Stimulated activated CD4-positive, alpha-beta T cell treated with anti-CD3 and anti-CD28 coated beads, Interleukin-2, amount 100 ng/mL, for 48 hours (primary cell): Measurements from ENCODE around the gene LRTM2.
"Not testable (repeated sequence)": the region's sequence is repeated elsewhere in the genome, so short reads cannot be mapped to it uniquely, and the experiment has no call there.

Source experiments
- DNase-seq, 2 donors: peaks; one replicate each; pipeline ENCODE4 v3.0.0-alpha.2; 2020

Gene LRTM2

GRCh38 chr12:1812650-1813302 is 7.6 kb upstream of the LRTM2 start:
- DNase-seq, result no peak

DNA sequence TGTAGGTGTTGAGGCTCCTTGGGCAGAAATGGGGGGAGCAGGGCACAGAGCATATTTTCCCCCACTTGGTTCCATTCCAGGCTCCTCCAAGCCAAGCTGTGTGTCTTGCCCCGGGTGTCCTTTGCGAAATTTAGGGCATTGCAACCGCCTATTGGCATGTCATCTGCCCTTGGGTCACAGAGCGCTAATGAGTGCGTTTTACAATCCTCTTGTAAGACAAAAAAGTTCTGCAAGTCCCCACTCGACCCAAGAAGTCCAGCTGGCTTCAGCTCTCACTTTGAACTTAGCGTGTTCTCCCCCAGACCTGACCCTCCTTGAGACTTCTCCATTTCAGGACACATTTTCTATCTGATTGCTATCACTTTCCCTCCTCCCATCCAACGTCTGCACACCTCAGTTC is 6.1 kb upstream of the LRTM2 start:
- no peak for DNase-seq

GRCh38 chr12:1815108-1815507 is 5.3 kb upstream of the LRTM2 start:
- no peak for DNase-seq

DNA sequence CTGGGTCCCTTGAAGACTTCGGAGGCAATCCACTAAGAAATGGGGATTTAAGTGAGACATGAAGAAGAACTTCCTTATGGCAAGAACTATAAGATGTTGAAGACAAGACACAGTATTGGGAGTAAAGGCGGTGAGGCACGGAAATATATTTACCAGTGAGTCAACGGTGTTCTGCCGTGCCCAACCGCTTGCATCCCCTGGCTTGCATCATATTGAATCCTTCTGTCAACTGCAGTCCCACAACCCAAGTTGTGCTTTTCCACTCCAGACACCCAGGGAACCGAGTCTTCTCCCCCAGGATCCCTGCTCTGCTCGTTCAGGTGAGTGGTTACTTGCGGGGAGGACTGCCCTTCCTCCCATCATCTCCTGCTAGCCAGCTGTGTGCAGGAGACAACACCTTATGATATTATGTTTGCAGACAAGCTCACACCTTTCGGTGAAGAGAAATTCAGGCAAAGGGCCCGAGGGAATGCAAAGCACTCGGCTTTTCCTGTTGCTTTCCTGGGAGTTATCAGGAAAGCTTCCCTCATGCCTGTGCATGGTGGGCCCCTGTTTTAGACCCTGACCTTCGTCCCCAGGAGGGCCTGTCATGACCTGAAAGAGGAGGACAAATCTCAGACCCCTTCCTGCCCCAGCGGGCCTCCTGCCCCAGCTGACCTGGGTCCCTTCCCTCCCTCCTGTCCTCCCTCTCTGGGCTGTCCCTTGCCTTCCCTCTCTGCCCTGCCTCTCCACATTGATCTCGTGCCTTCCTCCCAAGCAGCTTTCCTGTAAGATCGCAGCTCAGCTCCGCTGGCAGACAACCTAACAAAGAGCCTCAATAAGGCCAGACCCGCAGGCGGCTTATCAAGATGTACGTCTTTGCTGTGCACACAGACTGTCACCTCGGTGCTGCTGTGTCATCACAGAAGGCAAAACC is 4.3 kb upstream of the LRTM2 start:
- no peak for DNase-seq

GRCh38 chr12:1816730-1817348 is 3.5 kb upstream of the LRTM2 start:
- DNase-seq, result no peak

DNA sequence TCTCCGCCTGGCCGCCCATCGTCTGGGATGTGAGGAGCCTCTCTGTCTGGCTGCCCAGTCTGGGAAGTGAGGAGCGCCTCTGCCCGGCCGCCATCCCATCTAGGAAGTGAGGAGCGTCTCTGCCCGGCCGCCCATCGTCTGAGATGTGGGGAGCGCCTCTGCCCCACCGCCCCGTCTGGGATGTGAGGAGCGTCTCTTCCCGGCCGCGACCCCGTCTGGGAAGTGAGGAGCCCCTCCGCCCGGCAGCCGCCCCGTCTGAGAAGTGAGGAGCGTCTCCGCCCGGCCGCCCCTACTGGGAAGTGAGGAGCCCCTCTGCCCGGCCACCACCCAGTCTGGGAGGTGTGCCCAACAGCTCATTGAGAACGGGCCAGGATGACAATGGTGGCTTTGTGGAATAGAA is 2.4 kb upstream of the LRTM2 start:
- not testable (repeated sequence) for DNase-seq

- no peak for DNase-seq
These were observed 1.3 kb upstream of the LRTM2 start for GRCh38 chr12:1819050-1819449.

DNA sequence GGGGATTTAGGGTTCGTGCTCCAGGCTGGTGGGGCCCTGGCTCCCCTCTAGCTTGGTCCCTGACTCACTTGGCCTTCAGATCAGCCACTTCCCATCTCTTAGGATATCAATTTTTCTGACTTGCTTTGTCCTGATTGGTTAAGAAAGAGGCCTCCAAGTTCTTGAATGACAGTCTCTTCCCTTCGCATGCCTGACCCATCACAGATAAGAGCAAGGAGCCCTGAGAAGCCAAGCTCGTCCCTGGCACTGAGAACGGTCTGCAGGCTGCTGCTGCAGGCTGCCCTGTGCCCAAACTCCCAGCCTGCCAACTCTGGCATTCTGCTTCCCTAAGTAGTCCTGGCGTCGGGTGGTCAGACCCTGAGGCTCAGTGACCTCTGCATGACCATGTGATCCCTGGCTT is 794 bp upstream of the LRTM2 start:
- no peak for DNase-seq

- DNase-seq, result no peak
These were observed 529 bp downstream of the LRTM2 start for GRCh38 chr12:1820896-1821291.

GRCh38 chr12:1821805-1822204 is 1.4 kb downstream of the LRTM2 start:
- no peak for DNase-seq

- no peak for DNase-seq
These were observed 2.3 kb downstream of the LRTM2 start for GRCh38 chr12:1822699-1823098.

DNA sequence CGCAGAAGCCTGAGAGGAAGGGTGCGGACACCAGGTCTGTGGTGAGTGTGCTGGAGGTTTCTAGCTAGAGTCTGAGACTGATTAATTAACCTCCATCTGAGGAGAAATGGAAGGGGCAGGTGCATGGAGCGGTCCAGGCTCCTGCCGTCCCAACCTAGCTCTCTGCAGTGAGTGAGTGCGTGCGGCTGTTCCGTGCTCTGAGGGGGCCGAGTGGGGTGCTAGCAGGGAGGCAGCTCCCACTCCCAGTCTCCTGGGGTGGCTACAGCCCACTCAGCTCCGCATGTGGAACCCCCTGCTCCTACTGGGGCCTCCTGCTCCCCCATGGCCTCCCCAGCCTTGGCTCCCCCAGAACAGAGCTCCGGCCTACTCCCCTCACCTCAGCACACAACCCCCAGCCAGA is 2.9 kb downstream of the LRTM2 start:
- no peak for DNase-seq

DNA sequence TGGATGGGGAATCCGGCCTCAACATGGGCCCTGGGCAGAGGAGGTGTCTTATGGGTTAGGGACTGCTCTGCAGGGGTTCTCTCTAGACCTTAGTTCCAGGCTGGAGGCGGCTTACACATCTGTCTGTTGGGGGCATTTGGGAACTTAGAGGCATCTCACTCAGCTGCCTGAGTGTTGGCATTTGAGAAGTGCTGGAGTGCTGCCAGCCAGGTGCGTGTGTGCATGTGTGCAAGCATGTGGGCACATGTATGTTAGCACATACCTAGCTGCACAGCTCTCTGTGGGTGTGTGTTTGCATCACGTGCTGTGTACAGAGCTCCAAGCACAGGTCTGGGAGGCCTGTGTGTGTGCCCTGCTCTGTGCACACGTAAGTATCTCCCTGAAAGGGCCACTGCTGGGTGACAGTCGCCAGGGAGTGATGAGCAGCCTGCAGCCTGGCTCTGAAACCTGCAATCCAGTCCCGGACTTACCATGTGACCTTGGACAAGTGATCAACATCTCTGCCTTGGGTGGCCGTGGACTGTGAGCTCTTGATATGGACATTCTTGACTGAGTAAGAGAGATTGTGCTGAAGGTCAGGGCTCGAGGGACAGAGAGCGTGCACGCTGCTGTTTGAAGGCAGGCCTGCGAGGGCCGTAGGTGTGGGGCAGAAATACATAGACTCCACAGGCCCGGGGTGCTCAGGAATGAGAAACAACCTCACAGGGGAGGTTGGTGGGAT is 5.2 kb downstream of the LRTM2 start:
- no peak for DNase-seq

DNA sequence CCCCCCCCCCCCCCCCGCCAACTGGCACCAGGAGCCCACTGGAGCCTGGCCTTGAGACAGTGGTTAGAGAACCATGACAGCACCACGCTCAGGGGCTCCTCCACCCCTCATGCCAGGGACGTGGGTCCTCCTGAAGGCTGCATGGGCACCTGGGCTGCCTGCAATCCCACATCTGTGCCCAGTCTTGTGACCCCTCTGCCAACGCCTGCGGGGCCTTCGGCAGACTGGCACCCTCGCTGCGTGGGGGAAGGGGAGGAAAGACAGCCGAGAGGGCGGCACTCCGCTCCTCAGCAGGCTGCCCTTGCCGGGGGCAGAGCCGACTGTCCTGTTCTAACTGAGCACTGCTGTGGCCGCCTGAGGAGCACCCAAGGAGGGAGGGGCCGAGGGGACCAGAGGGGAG is 6.0 kb downstream of the LRTM2 start:
- DNase-seq, result no peak

GRCh38 chr12:1826867-1827705 is 6.7 kb downstream of the LRTM2 start:
- DNase-seq, result no peak

DNA sequence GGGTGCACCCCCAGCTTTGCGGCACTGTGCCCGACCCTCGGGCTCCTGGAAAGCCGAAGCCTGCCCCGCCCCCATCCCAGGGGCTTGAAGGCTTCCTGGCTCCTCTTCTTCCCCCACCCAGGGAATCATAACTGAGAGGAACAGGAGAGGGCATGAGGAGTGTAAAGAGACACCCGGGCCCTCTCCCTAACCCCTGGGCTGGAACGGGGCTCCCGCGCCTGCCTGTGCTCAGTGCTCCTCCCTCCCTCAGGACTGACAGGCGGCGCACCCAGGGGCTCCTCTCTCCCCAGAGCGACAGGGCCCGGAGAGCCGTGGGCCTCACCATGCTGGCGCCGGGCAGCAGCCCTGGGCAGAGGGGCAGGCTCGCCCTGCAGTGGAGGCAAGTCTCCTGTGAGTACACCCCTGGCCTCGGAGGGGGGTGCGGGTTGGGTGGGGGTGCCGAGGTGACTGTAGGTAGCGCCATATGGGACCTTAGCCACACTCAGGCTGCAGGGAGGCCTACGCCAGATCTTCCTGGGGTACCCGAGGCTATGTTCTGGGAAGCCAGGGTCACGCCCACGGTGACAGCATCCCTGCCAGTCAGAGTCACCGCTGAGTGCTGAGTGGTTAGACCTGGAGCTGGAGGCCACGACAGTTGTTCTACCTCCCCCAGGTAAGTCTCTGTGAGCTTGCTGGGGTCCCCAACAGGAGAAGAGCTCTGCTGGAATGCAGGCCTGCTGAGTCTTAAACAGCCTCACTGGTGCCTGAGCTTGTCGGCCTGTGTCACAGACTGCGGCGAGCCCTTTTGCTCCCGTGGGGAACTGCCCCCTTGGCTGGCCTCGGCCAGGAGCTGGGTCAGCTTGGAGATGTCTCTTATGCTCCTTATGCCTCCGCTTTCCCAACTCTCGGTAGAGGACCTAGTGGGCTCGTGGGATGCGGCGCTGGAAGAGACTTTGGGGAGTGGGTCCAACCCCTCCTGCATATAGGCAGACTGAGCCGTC is 7.8 kb downstream of the LRTM2 start:
- DNase-seq, result no peak

DNA sequence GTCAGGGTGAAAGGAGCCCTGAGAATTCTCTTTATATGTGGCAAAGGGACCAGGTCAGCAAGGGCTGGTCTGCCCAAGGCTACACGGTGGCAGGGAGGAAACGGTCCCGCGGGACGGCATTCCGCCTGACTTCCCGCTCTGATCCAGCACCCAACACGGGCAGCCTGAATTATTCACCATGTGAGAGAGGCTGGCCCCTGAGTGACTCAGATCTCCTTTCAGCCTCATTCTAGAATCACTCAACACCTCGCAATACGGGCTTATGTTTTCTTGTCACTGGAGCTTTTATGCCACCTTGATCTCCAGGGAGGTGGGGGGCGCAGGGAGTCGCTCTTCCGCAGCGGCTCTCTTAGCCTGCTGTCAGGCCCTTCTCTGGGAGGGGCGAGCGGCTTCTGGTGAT is 8.5 kb downstream of the LRTM2 start:
- DNase-seq, result no peak

GRCh38 chr12:1829306-1829900 is 9.0 kb downstream of the LRTM2 start:
- no peak for DNase-seq

DNA sequence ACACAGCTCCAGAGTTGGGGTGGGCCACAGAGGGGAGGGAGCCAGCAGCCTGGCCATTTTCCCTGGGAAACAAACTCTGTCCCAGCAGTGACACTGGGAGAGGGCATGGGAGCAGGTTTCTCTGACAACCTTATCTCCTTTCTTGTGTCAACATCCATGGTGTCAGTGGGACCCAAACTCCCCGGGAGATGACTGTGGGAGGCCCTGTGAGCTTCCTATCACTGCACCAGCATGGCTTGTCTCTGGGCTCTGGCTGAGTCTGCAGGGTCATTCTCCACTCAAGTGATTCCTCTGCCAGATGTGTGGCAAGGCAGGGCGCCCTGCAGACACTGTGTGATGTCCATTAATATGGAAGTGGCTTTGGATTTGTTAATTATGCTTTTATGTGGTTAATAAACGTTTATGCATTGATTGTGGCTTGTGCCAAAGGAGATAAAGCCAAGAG is 10.1 kb downstream of the LRTM2 start:
- DNase-seq, result no peak
